Panc1 (cell line): ENCODE results near the gene FAM131B.

Source experiments
- CTCF ChIP-seq: fragments of 450-650 bp; IDR thresholded peaks from 2 replicates; pipeline ENCODE4 v1.5.1; 2017; ENCODE audit warnings: mild to moderate bottlenecking
- POLR2AphosphoS5 ChIP-seq: IDR thresholded peaks from 2 replicates; pipeline ENCODE4 v1.6.1; 2012; ENCODE audit warnings: mild to moderate bottlenecking, low read depth, low read length, moderate library complexity
- SIN3A ChIP-seq: IDR thresholded peaks from 2 replicates; pipeline ENCODE4 v1.6.1; 2012; ENCODE audit warnings: low read depth, mild to moderate bottlenecking, low read length, moderate library complexity, borderline replicate concordance; ENCODE audit not compliant: insufficient read depth

GRCh38 chr7:143305423-143306070 is 57.0 kb downstream of the FAM131B start:
- TF ChIP-seq POLR2AphosphoS5: no peak
- peak; percentile 87 for TF ChIP-seq CTCF
- TF ChIP-seq SIN3A: no peak
